A673 (cell line): ENCODE measurements around the gene SULT1A2. TPM values are rescaled to one million over a fixed set of nuclear protein-coding genes. Genes with fewer than 3 reads are reported as not detected.
A peak's percentile ranks its signal among the peaks of the same experiment; 100 is the strongest.

Source experiments
- BruUV-seq: library from RNA; stranded (reverse); fragments of 400-500 nt; replicated peaks from 2 replicates; lab custom pipeline; 2021; lab: Mats Ljungman, UMichigan
- CTCF ChIA-PET: fragments of 300-600 bp; sonication (Branson Sonifier 250); formaldehyde crosslinking; loops from one replicate; lab custom pipeline; 2022; ENCODE audit warnings: antibody characterized with exemption; lab: Charles Lee
- POLR2A ChIA-PET: fragments of 300-600 bp; sonication (Branson Sonifier 250); formaldehyde crosslinking; loops from one replicate; lab custom pipeline; 2022; ENCODE audit warnings: antibody characterized with exemption; ENCODE audit not compliant: low non-redundant PET; lab: Charles Lee
- DNase-seq: peaks from one replicate; pipeline ENCODE4 v3.0.0-alpha.2; 2015; ENCODE audit warnings: low spot score
- H3K27ac ChIP-seq: fragments of 200-600 bp; sonication (generic); 2 replicates; pipeline ENCODE4 v1.5.1; 2016; ENCODE audit warnings: mixed run types, low read depth, mild to moderate bottlenecking, mixed read lengths, antibody characterized with exemption, low read length; ENCODE audit not compliant: poor library complexity, severe bottlenecking
- H3K27me3 ChIP-seq: fragments of 200-600 bp; sonication (generic); replicated peaks from 2 replicates; pipeline ENCODE4 v1.6.1; 2017; ENCODE audit warnings: mixed run types, low read depth, mild to moderate bottlenecking, mixed read lengths, antibody characterized with exemption, low read length; ENCODE audit not compliant: insufficient read depth, poor library complexity
- H3K36me3 ChIP-seq: fragments of 200-600 bp; sonication (generic); 2 replicates; pipeline ENCODE4 v1.6.1; 2016; ENCODE audit warnings: mixed run types, mild to moderate bottlenecking, mixed read lengths, antibody characterized with exemption, low read length; ENCODE audit not compliant: insufficient read depth, poor library complexity, severe bottlenecking
- H3K4me1 ChIP-seq: fragments of 200-600 bp; sonication (generic); 2 replicates; pipeline ENCODE4 v1.6.1; 2017; ENCODE audit warnings: mixed run types, mild to moderate bottlenecking, mixed read lengths, antibody characterized with exemption, low read length; ENCODE audit not compliant: insufficient read depth, poor library complexity, severe bottlenecking
- H3K4me3 ChIP-seq: fragments of 200-600 bp; sonication (generic); 2 replicates; pipeline ENCODE4 v1.5.1; 2016; ENCODE audit warnings: low read depth, mixed run types, mild to moderate bottlenecking, mixed read lengths, low read length; ENCODE audit not compliant: poor library complexity, severe bottlenecking
- H3K9me3 ChIP-seq: fragments of 200-600 bp; sonication (generic); 2 replicates; pipeline ENCODE4 v1.6.1; 2016; ENCODE audit warnings: mixed run types, low read depth, mild to moderate bottlenecking, mixed read lengths, antibody characterized with exemption, low read length; ENCODE audit not compliant: poor library complexity, severe bottlenecking
- EZH2 ChIP-seq: fragments of 200-600 bp; sonication (generic); IDR thresholded peaks from 2 replicates; pipeline ENCODE4 v1.6.1; 2017; ENCODE audit warnings: borderline replicate concordance, low read depth, mild to moderate bottlenecking, mixed read lengths, antibody characterized with exemption, low read length; ENCODE audit not compliant: poor library complexity, severe bottlenecking
- intact Hi-C: fragments of 100-400 bp; cut with micrococcal nuclease; formaldehyde crosslinking; loops from one replicate; pipeline ENCODE4 v1.10.0; 2022; ENCODE audit not compliant: unreplicated experiment
- total RNA-seq: library from RNA; stranded (reverse); gene quantifications from 2 replicates; pipeline ENCODE4 v1.2.3, GENCODE V29; 2021
- TF ChIP-seq, protein P1 (sequence below): fragments of 300-800, 200-600 bp; sonication (generic); conservative IDR thresholded peaks from 2 replicates; pipeline ENCODE4 v1.5.1; 2017; ENCODE audit warnings: low read depth, mild to moderate bottlenecking, antibody characterized with exemption, low read length, moderate library complexity, mixed read lengths

SULT1A2 gene
- total RNA-seq, 1 experiment from 2014 or later: 1.6 TPM

DNA sequence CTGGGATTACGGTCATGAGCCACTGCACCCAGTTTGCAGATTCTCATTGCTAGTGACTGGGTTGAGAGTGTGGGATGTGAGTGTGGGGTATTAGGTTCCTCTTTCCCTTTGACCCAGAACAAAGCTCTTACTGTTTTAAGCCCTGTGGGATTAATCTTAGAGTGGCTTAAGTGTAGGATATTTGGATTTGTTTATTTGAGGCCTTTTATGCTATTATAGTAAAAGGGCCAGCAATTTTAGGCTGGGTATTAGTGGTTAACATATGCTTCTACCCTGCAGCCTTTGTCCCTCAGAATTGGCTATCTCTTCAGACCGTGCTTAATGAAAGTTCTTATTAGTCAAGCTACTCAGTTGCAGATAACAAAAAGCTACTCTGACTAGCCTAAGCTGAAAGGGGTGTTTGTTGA is 39.9 kb downstream of the SULT1A2 start:
- no peak for TF ChIP-seq EZH2
- TF ChIP-seq, protein P1, sequence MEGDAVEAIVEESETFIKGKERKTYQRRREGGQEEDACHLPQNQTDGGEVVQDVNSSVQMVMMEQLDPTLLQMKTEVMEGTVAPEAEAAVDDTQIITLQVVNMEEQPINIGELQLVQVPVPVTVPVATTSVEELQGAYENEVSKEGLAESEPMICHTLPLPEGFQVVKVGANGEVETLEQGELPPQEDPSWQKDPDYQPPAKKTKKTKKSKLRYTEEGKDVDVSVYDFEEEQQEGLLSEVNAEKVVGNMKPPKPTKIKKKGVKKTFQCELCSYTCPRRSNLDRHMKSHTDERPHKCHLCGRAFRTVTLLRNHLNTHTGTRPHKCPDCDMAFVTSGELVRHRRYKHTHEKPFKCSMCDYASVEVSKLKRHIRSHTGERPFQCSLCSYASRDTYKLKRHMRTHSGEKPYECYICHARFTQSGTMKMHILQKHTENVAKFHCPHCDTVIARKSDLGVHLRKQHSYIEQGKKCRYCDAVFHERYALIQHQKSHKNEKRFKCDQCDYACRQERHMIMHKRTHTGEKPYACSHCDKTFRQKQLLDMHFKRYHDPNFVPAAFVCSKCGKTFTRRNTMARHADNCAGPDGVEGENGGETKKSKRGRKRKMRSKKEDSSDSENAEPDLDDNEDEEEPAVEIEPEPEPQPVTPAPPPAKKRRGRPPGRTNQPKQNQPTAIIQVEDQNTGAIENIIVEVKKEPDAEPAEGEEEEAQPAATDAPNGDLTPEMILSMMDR: no peak
- BruUV-seq: no TSS peak
- Histone ChIP-seq H3K36me3 (peaks cover 3% of the 10 kb centered on the region), H3K4me1 (no peaks in the 10 kb centered on the region), H3K9me3 (no peaks in the 10 kb centered on the region), H3K27me3 (no peaks in the 10 kb centered on the region), H3K4me3 (no peak overlapping the region), H3K27ac (no peak overlapping the region)
- intact Hi-C loops: no loop called here
- ChIA-PET POLR2A (no interaction called here), CTCF (no interaction called here)
- DNase-seq: no peak

DNA sequence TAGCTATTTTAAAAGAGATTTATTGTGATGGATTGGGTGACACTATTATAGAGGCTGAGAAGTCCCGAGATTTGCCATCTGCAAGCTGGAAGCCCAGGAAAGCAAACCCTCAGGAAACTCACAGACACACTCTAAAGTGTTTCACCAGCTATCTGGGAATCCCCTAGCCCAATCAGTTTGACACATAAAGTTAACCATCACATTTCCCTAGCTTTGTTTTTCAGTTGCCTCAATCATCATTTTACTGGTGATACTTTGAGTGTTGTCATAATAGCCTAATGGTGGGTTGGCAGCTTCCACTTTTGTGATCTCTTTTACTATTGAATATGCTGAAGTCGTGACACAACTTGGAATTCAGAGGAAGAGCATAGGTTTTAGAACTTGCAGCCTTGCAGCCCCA is 41.3 kb downstream of the SULT1A2 start:
- peaks cover 3% of the 10 kb centered on the region for H3K36me3 ChIP-seq
- intact Hi-C loops: no loop called here
- CTCF ChIA-PET: interaction anchor here (0.5 kb wide), 1 partner anchor 39 kb away, joined by 4 read pairs; no protein-coding TSS in a partner anchor
- H3K27ac ChIP-seq: no peak overlapping the region
- H3K27me3 ChIP-seq: no peaks in the 10 kb centered on the region
- TSS peak; percentile 41 for BruUV-seq
- POLR2A ChIA-PET: interaction anchor here (0.7 kb wide), 1 partner anchor 851 kb away, joined by 3 read pairs; no protein-coding TSS in a partner anchor
- H3K9me3 ChIP-seq: no peaks in the 10 kb centered on the region
- no peaks in the 10 kb centered on the region for H3K4me1 ChIP-seq
- H3K4me3 ChIP-seq: no peak overlapping the region
- no peak for TF ChIP-seq EZH2
- TF ChIP-seq, protein P1: no peak
- DNase-seq: no peak

DNA sequence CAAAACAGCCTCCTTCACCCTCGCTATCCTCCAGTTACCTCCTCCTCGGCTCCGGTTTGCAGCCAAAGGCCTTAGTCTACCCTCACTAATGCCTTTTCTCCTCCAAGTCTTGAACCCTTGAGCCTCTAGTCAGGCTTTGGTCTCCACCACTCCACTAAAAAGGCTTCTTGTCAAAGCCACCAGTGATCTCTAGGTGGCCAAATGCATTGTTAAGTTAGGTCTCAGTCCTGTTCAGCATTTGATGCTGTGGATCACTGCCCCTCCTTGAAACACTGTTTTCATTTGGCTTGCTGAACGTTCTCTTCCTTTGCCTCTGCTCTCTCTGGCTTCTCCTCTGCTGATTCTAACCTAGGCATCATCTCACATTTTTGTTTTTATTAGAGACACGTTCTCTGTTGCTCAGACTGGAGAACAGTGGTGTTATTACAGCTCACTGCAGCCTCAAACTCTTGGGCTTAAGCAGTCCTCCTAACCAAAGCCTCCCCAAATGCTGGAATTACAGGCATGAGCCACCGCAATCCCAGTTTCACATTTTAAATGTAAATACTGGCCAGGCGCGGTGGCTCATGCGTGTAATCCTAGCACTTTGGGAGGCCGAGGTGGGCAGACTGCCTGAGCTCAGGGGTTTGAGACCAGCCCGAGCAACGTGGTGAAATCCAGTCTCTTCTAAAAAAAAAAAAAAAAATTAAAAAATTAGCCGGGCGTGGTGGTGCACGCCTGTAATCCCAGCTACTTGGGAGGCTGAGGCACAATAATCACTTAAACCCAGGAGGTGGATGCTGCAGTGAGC is 42.0 kb downstream of the SULT1A2 start:
- no peak for TF ChIP-seq EZH2
- TF ChIP-seq, protein P1: no peak
- Histone ChIP-seq H3K4me3 (peak overlapping the region; percentile 49), H3K4me1 (no peaks in the 10 kb centered on the region), H3K27ac (peak overlapping the region; percentile 50), H3K36me3 (peaks cover 3% of the 10 kb centered on the region), H3K27me3 (no peaks in the 10 kb centered on the region), H3K9me3 (no peaks in the 10 kb centered on the region)
- no TSS peak for BruUV-seq
- no peak for DNase-seq
- POLR2A ChIA-PET: interaction anchor here (0.7 kb wide), 2 partner anchors 850 to 1247 kb away, joined by 3 to 13 read pairs; no protein-coding TSS in a partner anchor
- intact Hi-C loops: no loop called here
- CTCF ChIA-PET: no interaction called here
